ENCODE measurements around the gene SYF2. TPM values are rescaled to one million over a fixed set of nuclear protein-coding genes. Genes with fewer than 3 reads are reported as not detected.
"Not testable (repeated sequence)": the region's sequence is repeated elsewhere in the genome, so short reads cannot be mapped to it uniquely, and the experiment has no call there.

The SYF2 gene
- total RNA-seq, 2 experiments from 2014 or later: 39.0 to 42.4 TPM

GRCh38 chr1:25194572-25195020 is 37.7 kb downstream of the SYF2 start:
- Mint-ChIP-seq H3K36me3 (ENCODE audit: low read depth) (no peaks in the 10 kb centered on the region), H3K9me3 (ENCODE audit: low read depth) (no peaks in the 10 kb centered on the region), H3K27me3 (peaks cover 7% of the 10 kb centered on the region), H3K27ac (no peak overlapping the region), H3K4me1 (peaks cover 11% of the 10 kb centered on the region), H3K4me3 (no peak overlapping the region)
- DNase-seq (no peak), ATAC-seq (no peak)
- CTCF ChIA-PET: interaction anchor here (0.6 kb wide), 1 partner anchor 26 kb away, joined by 4 read pairs; no protein-coding TSS in a partner anchor
- POLR2A ChIA-PET: interaction anchor here (0.6 kb wide), 1 partner anchor 143 kb away, joined by 3 read pairs; no protein-coding TSS in a partner anchor
- intact Hi-C loops (cut with DNase I, micrococcal nuclease): no loop called here

- ChIA-PET POLR2A (no interaction called here), CTCF (interaction anchor here (0.9 kb wide), 1 partner anchor 12 kb away, joined by 3 read pairs; no protein-coding TSS in a partner anchor)
- no peaks in the 10 kb centered on the region for H3K36me3 Mint-ChIP-seq (ENCODE audit: low read depth)
- H3K4me1 Mint-ChIP-seq: peaks cover 11% of the 10 kb centered on the region
- H3K27ac Mint-ChIP-seq: no peak overlapping the region
- no peak overlapping the region for H3K4me3 Mint-ChIP-seq
- ATAC-seq (no peak), DNase-seq (no peak)
- H3K9me3 Mint-ChIP-seq (ENCODE audit: low read depth): no peaks in the 10 kb centered on the region
- intact Hi-C loops (cut with DNase I, micrococcal nuclease): no loop called here
- H3K27me3 Mint-ChIP-seq: peaks cover 7% of the 10 kb centered on the region
These were observed 38.2 kb downstream of the SYF2 start for GRCh38 chr1:25194054-25194453.

DNA sequence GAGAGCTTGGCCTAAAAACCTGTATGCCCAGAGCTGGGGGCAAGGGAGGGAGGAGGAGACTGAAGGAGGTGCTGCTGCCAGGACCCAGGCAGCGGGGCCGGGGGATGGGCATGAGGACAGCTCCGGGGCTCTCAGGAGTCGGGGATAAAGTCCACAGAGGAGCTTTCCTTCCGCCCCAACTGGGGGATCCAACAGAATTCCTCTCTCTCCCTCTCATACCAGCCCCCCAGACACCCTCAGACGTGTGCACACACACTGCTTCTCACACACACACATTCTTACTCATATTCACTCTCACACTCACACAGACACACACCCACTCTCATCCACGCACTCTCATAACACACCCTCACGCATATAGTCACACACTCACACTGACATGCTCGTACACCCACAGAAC is 39.1 kb downstream of the SYF2 start:
- no peaks in the 10 kb centered on the region for H3K9me3 Mint-ChIP-seq (ENCODE audit: low read depth)
- no peaks in the 10 kb centered on the region for H3K36me3 Mint-ChIP-seq (ENCODE audit: low read depth)
- H3K27me3 Mint-ChIP-seq: peaks cover 7% of the 10 kb centered on the region
- H3K4me3 Mint-ChIP-seq: no peak overlapping the region
- peaks cover 6% of the 10 kb centered on the region for H3K4me1 Mint-ChIP-seq
- H3K27ac Mint-ChIP-seq: no peak overlapping the region
- intact Hi-C loops (cut with DNase I, micrococcal nuclease): no loop called here
- ChIA-PET POLR2A (no interaction called here), CTCF (interaction anchor here (0.9 kb wide), 1 partner anchor 13 kb away, joined by 3 read pairs; no protein-coding TSS in a partner anchor)
- DNase-seq (no peak), ATAC-seq (no peak)

DNA sequence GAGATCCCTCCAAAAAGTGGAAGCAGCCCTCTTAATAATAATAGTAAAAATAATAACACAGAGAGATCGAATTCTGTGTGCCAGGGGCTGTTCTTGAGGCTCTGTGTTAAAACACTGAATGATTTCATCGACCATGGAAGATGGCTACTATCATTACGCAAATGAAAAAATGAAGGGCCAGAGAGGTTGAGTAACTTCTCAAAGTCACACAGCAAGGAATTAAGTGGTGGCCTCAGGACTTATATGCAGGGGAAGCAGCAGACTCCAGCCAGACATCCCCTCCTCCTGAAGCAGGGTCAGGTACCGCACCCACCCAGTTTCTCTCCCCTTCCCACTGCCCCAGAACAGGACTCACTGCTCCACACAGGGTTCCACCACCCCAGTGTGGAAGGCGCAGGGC is 40.1 kb downstream of the SYF2 start:
- ChIA-PET POLR2A (no interaction called here), CTCF (interaction anchor here (5.0 kb wide), 1 partner anchor 13 kb away, joined by 31 read pairs; no protein-coding TSS in a partner anchor)
- intact Hi-C loops (cut with DNase I, micrococcal nuclease): no loop called here
- H3K27ac Mint-ChIP-seq: no peak overlapping the region
- H3K4me3 Mint-ChIP-seq: no peak overlapping the region
- no peaks in the 10 kb centered on the region for H3K4me1 Mint-ChIP-seq
- H3K27me3 Mint-ChIP-seq: peaks cover 7% of the 10 kb centered on the region
- H3K36me3 Mint-ChIP-seq (ENCODE audit: low read depth): no peaks in the 10 kb centered on the region
- DNase-seq (no peak), ATAC-seq (no peak)
- no peaks in the 10 kb centered on the region for H3K9me3 Mint-ChIP-seq (ENCODE audit: low read depth)

DNA sequence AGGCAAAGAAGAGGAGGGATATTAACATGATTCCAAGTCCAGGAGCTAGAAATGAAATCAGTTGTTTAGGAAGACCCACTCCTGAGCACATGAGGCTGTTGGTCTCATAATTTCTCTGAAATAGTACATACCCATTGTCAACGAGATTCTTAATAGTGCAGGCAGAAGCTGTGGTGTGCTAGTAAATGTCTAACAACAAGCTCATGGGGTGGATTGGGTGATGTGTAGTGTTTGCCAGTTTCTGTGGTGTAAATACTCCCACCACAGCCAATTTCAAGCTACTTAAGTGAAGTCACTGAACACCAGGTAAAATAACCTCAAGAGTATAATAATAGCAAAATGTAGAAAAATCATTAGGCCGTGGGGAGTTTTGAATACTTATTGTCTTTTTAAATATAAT is 42.0 kb downstream of the SYF2 start:
- no peak for DNase-seq
- Mint-ChIP-seq H3K9me3 (ENCODE audit: low read depth) (no peaks in the 10 kb centered on the region), H3K4me1 (no peaks in the 10 kb centered on the region), H3K27ac (no peak overlapping the region), H3K4me3 (no peak overlapping the region), H3K36me3 (ENCODE audit: low read depth) (no peaks in the 10 kb centered on the region), H3K27me3 (peaks cover 7% of the 10 kb centered on the region)
- CTCF ChIA-PET: interaction anchor here (0.6 to 5.0 kb wide), 2 partner anchors 15 to 186 kb away, joined by 3 to 31 read pairs; no protein-coding TSS in a partner anchor
- no peak for ATAC-seq
- intact Hi-C loops (cut with DNase I, micrococcal nuclease): no loop called here
- POLR2A ChIA-PET: no interaction called here

DNA sequence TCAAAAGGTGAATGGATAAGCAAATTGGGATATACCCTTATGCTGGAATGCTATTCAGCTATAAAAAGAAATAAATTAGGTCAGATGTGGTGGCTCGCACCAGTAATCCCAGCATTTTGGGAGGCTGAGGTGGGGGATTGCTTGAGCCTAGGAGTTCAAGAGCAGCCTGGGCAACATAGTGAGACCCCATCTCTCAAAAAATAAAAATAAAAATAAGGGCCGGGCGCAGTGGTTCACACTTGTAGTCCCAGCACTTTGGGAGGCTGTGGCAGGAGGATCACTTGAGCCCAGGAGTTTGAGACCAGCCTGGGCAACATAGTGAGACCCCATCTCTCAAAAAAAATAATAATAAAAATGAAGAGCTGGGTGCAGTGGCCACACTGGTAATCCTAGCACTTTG is 44.4 kb downstream of the SYF2 start:
- ATAC-seq; intact Hi-C loops (cut with DNase I, micrococcal nuclease); H3K36me3 Mint-ChIP-seq (ENCODE audit: low read depth); H3K27me3 Mint-ChIP-seq; H3K27ac Mint-ChIP-seq; POLR2A ChIA-PET; DNase-seq; H3K4me3 Mint-ChIP-seq; H3K4me1 Mint-ChIP-seq; H3K9me3 Mint-ChIP-seq (ENCODE audit: low read depth): not testable (repeated sequence)
- CTCF ChIA-PET: interaction anchor here (0.6 to 5.0 kb wide), 3 partner anchors 14 to 1087 kb away, joined by 3 to 31 read pairs (median 3); no protein-coding TSS in a partner anchor

- ATAC-seq (no peak), DNase-seq (no peak)
- ChIA-PET POLR2A (no interaction called here), CTCF (interaction anchor here (5.0 kb wide), 1 partner anchor 18 kb away, joined by 31 read pairs; no protein-coding TSS in a partner anchor)
- H3K9me3 Mint-ChIP-seq (ENCODE audit: low read depth): no peaks in the 10 kb centered on the region
- intact Hi-C loops (cut with DNase I, micrococcal nuclease): no loop called here
- H3K4me1 Mint-ChIP-seq: no peaks in the 10 kb centered on the region
- H3K4me3 Mint-ChIP-seq: no peak overlapping the region
- no peaks in the 10 kb centered on the region for H3K27me3 Mint-ChIP-seq
- no peak overlapping the region for H3K27ac Mint-ChIP-seq
- no peaks in the 10 kb centered on the region for H3K36me3 Mint-ChIP-seq (ENCODE audit: low read depth)
These were observed 45.2 kb downstream of the SYF2 start for GRCh38 chr1:25187077-25187476.

GRCh38 chr1:25186161-25187007 is 45.9 kb downstream of the SYF2 start:
- DNase-seq: no peak
- H3K36me3 Mint-ChIP-seq (ENCODE audit: low read depth): no peaks in the 10 kb centered on the region
- no peaks in the 10 kb centered on the region for H3K9me3 Mint-ChIP-seq (ENCODE audit: low read depth)
- intact Hi-C loops (cut with DNase I, micrococcal nuclease): no loop called here
- no peak overlapping the region for H3K27ac Mint-ChIP-seq
- no peak for ATAC-seq
- POLR2A ChIA-PET: interaction anchor here (0.7 kb wide), 1 partner anchor 38 kb away, joined by 3 read pairs; no protein-coding TSS in a partner anchor
- no peaks in the 10 kb centered on the region for H3K4me1 Mint-ChIP-seq
- H3K27me3 Mint-ChIP-seq: no peaks in the 10 kb centered on the region
- no peak overlapping the region for H3K4me3 Mint-ChIP-seq
- CTCF ChIA-PET: no interaction called here

GRCh38 chr1:25185409-25186160 is 46.7 kb downstream of the SYF2 start:
- POLR2A ChIA-PET: interaction anchor here (0.7 kb wide), 1 partner anchor 37 kb away, joined by 3 read pairs; no protein-coding TSS in a partner anchor
- no peak for ATAC-seq
- Mint-ChIP-seq H3K4me3 (no peak overlapping the region), H3K4me1 (no peaks in the 10 kb centered on the region), H3K9me3 (ENCODE audit: low read depth) (no peaks in the 10 kb centered on the region), H3K27me3 (no peaks in the 10 kb centered on the region), H3K36me3 (ENCODE audit: low read depth) (no peaks in the 10 kb centered on the region), H3K27ac (no peak overlapping the region)
- CTCF ChIA-PET: no interaction called here
- intact Hi-C loops (cut with DNase I, micrococcal nuclease): no loop called here
- no peak for DNase-seq

DNA sequence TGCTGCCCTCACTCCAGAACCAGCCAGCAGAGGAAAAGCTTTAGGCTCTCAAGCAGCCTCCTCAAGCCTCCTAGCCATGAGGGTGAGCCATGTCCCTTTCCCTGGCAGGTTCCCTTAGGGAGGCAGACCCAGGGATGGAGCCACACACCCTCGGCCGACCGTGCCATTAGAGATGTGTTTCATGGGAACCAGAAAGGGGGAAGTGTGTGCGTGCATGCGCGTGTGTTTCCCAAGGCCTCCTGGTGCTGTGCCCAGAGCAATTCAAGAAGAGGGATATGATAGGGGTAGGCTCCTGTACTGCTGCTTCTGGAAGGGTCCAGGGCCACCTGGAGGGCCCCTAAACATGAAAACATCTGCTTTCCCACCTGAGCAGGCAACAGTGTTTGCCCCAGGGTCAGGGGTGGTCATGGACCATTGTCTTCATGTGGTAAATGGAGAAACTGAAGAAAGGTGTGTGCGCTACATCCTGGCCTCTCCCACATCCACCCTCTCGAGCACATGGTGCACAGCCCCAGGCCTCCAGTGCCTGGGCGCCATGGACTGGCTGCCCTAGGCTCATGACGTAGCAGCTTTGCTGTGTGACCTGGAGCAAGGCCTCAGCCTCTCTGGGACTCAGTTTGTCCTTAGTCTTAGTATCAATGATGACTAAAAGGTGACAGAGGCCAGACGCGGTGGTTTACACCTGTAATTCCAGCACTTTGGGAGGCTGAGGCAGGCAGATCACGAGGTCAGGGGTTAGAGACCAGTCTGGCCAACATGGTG is 48.1 kb downstream of the SYF2 start:
- H3K9me3 Mint-ChIP-seq (ENCODE audit: low read depth): no peaks in the 10 kb centered on the region
- H3K4me3 Mint-ChIP-seq: no peak overlapping the region
- DNase-seq (no peak), ATAC-seq (no peak)
- intact Hi-C loops (cut with DNase I, micrococcal nuclease): no loop called here
- no peaks in the 10 kb centered on the region for H3K4me1 Mint-ChIP-seq
- POLR2A ChIA-PET: no interaction called here
- H3K36me3 Mint-ChIP-seq (ENCODE audit: low read depth): no peaks in the 10 kb centered on the region
- H3K27ac Mint-ChIP-seq: no peak overlapping the region
- H3K27me3 Mint-ChIP-seq: no peaks in the 10 kb centered on the region
- CTCF ChIA-PET: interaction anchor here (0.7 kb wide), 1 partner anchor 30 kb away, joined by 3 read pairs; no protein-coding TSS in a partner anchor

Measured in activated CD4-positive, alpha-beta T cell treated with anti-CD3 and anti-CD28 coated beads for 36 hours (primary cell).